AG04450 (cell line): Measurements from ENCODE around the gene EML6. TPM values are rescaled to one million over a fixed set of nuclear protein-coding genes. Genes with fewer than 3 reads are reported as not detected.

Experiments used
- CTCF ChIA-PET: fragments of 300-600, 350-600 bp; formaldehyde crosslinking; extraction: SDS; loops from one replicate; lab custom pipeline; 2022; ENCODE audit warnings: antibody characterized with exemption, inconsistent platforms; lab: Charles Lee
- POLR2A ChIA-PET: fragments of 350-600 bp; formaldehyde crosslinking; extraction: SDS; loops from one replicate; lab custom pipeline; 2021; ENCODE audit warnings: antibody characterized with exemption, inconsistent platforms; lab: Yijun Ruan, JAX
- DNase-seq: peaks from one replicate; pipeline ENCODE4 v3.0.0-alpha.2; 2011; ENCODE audit warnings: low read depth, low spot score
- H3K27ac ChIP-seq: one replicate; pipeline ENCODE4 v1.5.1; 2012; ENCODE audit warnings: low read depth, low read length, control low read depth
- H3K27me3 ChIP-seq: one replicate; pipeline ENCODE4 v1.6.0; 2012; ENCODE audit warnings: low read length; ENCODE audit not compliant: control insufficient read depth, insufficient read depth
- H3K4me3 ChIP-seq: 2 replicates; pipeline ENCODE4 v1.5.1; 2011; ENCODE audit warnings: mild to moderate bottlenecking, low read depth, low read length, control low read depth
- H3K9me3 ChIP-seq: 2 replicates; pipeline ENCODE4 v1.5.1; 2012; ENCODE audit warnings: low read length; ENCODE audit not compliant: control insufficient read depth, insufficient read depth
- CTCF ChIP-seq: IDR thresholded peaks from 2 replicates; pipeline ENCODE4 v1.5.1; 2011; ENCODE audit warnings: low read depth, low read length, control low read depth, inconsistent platforms
- polyA plus RNA-seq: library from polyadenylated mRNA; depleted of rRNA; stranded (reverse); fragments of >200 nt; gene quantifications from 2 replicates; pipeline ENCODE4 v1.2.3, GENCODE V29; 2011

The EML6 gene
- polyA plus RNA-seq, 1 experiment, result 0.30 TPM

- no peak for DNase-seq
- Histone ChIP-seq H3K27ac (no peak overlapping the region), H3K27me3 (no peaks in the 10 kb centered on the region), H3K4me3 (no peak overlapping the region), H3K9me3 (peaks cover 4% of the 10 kb centered on the region; the same call in 1 of the 2 replicates)
- POLR2A ChIA-PET, result no interaction called here
- CTCF ChIA-PET, result no interaction called here
- no peak for TF ChIP-seq CTCF
Measured at GRCh38 chr2:54775710-54776109, 52.2 kb downstream of the EML6 start.

DNA sequence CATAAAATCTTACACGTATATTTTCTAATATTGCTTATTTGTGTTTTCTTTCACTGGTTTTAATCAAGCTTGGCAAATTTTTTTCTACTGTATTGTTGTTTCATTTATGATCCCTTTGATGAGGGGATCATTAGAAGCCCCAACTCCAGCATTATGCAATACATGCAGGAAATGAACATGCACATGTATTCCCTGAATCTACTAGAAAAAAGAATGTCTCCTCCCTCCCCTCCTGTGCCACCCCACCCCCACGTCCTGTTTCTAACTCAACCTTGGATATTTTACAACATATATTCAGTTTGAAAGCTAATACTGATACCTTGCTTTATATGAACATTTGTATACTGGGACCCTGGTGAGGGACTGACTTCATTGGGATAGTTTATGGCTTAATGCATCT, 53.0 kb downstream of the EML6 start:
- Histone ChIP-seq H3K9me3 (peaks cover 4% of the 10 kb centered on the region; the same call in 1 of the 2 replicates), H3K27me3 (no peaks in the 10 kb centered on the region), H3K27ac (no peak overlapping the region), H3K4me3 (no peak overlapping the region)
- DNase-seq, result no peak
- ChIA-PET POLR2A (no interaction called here), CTCF (interaction anchor here (1.8 kb wide), 1 partner anchor 393 kb away, joined by 3 read pairs; no protein-coding TSS in a partner anchor)
- TF ChIP-seq CTCF, result no peak

- H3K9me3 ChIP-seq, result no peaks in the 10 kb centered on the region
- H3K27me3 ChIP-seq, result peaks cover 15% of the 10 kb centered on the region
- H3K4me3 ChIP-seq, result no peak overlapping the region
- no peak for DNase-seq
- TF ChIP-seq CTCF, result no peak
- ChIA-PET CTCF (no interaction called here), POLR2A (no interaction called here)
- H3K27ac ChIP-seq, result no peak overlapping the region
Measured at GRCh38 chr2:54783349-54783748, 59.9 kb downstream of the EML6 start.

DNA sequence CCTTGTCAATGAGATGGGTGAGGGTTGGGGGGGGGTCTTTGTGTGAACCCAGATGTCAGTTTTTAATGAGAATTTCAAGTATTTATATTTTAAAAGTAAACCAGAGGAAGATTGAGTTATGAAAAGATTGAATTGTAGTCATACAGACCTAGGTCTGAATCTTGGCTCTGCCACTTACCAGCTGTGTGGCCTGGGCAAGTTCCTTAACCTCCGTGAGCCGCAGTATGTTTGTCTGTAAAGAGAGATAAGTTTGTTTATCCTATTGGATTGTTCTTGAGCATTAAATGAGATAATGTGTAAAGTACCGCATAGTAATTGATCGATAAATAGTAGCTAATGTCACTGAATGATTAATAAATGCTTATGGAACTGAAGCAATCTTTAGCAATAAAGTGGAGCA, 63.8 kb downstream of the EML6 start:
- TF ChIP-seq CTCF, result no peak

DNA sequence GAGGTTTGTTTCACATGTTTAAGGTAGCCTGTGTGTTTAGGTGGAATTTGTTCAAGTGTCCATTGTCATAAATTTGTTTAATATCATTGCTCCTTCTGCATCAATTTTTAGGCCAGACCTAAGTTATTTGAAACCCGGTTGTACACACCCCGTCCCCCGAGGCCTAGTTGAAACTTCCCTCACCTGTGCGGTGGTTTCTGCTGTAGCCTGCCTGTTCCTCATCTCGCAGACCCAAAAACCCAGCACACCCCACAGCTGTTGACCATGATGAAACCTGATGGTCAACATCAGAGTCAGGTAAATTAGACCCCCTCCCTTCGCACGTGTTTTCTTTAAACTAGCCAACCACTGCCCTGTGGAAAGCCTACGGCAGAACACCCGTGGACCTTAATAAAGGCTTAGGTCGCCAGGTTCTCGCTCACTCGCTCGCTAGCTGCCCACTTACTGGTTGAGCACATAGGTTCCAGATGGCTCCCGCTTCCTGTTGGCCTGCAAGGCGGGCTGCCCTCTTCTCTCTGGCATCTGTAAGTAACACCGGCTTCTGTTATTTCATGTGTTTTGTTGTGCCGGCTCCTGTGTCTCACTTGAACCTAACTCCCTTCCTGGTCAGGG, 64.4 kb downstream of the EML6 start:
- peaks cover 25% of the 10 kb centered on the region for H3K27me3 ChIP-seq
- ChIA-PET POLR2A (no interaction called here), CTCF (interaction anchor here (1.4 kb wide), 1 partner anchor 51 kb away, joined by 4 read pairs; no protein-coding TSS in a partner anchor)
- H3K9me3 ChIP-seq, result no peaks in the 10 kb centered on the region; the same call in 1 of the 2 replicates
- no peak for TF ChIP-seq CTCF
- no peak for DNase-seq
- H3K27ac ChIP-seq, result no peak overlapping the region
- no peak overlapping the region for H3K4me3 ChIP-seq

More for the DNA sequence above, 63.8 kb downstream of the EML6 start:
- POLR2A ChIA-PET, result no interaction called here
- Histone ChIP-seq H3K27me3 (peaks cover 23% of the 10 kb centered on the region), H3K27ac (no peak overlapping the region), H3K9me3 (no peaks in the 10 kb centered on the region; the same call in 1 of the 2 replicates), H3K4me3 (no peak overlapping the region)
- CTCF ChIA-PET, result interaction anchor here (1.4 kb wide), 1 partner anchor 51 kb away, joined by 4 read pairs; no protein-coding TSS in a partner anchor
- no peak for DNase-seq
